Activated T-cell treated with anti-CD3 and anti-CD28 coated beads for 48 hours (primary cell): ENCODE results near the gene PROB1.
"Not testable (repeated sequence)": the region's sequence is repeated elsewhere in the genome, so short reads cannot be mapped to it uniquely, and the experiment has no call there.

Experiments used
- DNase-seq: peaks from one replicate; pipeline ENCODE4 v3.0.0-alpha.2; 2020; ENCODE audit warnings: low read depth

The PROB1 gene

DNA sequence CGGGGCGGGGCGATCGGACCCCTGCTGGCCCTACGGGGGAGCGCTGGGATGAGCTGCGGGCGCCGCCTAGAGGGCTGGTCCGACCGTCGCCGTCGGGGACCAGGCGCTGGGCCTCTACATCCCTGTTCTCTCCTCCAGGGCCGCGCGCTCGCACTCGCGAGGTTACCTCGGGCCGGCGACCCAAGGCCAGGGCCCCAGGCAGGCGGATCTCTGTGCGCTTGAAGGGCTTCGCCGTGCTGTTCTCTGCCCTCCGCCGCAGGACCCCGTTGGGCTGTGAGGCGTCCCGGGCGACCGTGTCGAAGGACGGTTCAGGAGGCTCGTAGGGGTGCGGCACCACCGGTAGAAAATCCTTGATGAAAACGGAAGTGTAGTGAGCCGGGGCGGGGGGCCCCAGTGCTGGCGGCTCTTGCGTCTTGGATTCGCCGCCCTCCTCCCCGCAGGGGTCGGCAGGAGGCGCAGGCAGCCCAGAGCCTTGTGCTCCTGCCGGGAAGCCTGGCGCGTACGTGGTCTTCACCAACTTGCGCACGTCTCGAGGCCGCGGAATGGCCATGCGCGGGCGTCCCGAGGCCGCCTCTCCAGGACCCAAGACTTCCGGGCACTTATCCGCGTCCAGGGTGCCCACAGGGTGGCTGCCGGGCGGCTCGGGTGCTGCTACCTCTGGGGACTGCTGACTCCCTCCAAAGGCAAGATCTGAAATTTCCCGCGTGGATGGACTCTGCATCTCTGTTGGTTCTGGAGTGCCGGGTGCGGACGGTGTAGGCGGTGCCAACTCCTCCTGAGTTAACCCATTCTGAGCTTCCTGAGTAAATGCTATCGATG, 2.0 kb downstream of the PROB1 start:
- peak; percentile 86 for DNase-seq

DNA sequence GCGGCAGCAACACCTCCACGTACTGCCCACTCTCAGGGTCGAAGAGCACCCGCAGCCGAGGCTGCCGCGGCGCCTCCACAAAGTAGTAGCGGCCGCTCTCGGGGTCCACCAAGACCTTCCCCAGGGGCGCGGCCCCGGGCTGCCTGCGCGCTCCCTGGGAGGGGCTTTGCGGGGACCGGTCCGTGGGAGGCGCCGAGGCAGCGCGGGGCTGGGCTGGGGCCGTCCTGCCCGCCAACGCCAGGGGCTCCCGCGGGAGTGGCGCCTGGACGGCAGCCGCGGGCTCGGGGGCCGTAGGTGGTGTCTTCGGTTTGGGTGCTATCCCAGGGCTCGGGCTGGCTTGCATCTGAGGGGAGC, 2.6 kb downstream of the PROB1 start:
- no peak for DNase-seq

DNA sequence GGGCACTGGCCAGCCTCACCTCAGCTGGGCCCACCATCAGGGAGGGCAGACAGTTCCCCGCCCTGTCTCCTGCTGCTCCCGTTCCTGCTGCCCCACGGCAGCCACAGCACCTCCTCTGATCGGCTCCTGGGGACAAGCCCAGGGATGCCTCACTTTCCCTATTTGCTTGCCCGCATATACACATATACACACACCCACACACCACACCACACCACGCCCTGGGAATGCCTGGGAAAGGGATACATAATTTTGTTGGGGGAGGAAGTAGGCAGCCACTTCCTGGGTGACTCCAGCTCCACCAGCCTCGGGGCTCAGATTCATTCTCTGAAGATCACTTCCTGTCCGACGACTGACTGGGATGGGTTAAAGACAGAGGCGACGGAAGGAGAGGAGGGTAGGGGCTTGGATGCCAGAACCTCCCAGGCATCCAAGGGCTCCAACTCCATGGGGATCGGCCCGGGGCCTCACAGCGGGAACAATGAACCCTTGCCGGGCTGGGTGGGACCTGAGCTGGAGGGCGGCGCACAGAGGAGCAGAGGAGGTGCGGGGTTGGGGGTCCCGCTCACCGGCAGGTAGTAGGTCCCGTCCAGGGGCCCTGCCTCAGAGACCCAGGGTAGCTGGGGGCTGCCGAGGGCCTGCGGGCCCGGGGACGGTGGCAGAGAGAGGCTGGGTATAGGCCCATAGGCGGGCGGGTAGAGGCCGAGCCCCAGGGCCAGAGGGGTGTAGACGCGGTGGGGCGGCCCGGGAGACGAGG, 3.2 kb downstream of the PROB1 start:
- no peak for DNase-seq

DNA sequence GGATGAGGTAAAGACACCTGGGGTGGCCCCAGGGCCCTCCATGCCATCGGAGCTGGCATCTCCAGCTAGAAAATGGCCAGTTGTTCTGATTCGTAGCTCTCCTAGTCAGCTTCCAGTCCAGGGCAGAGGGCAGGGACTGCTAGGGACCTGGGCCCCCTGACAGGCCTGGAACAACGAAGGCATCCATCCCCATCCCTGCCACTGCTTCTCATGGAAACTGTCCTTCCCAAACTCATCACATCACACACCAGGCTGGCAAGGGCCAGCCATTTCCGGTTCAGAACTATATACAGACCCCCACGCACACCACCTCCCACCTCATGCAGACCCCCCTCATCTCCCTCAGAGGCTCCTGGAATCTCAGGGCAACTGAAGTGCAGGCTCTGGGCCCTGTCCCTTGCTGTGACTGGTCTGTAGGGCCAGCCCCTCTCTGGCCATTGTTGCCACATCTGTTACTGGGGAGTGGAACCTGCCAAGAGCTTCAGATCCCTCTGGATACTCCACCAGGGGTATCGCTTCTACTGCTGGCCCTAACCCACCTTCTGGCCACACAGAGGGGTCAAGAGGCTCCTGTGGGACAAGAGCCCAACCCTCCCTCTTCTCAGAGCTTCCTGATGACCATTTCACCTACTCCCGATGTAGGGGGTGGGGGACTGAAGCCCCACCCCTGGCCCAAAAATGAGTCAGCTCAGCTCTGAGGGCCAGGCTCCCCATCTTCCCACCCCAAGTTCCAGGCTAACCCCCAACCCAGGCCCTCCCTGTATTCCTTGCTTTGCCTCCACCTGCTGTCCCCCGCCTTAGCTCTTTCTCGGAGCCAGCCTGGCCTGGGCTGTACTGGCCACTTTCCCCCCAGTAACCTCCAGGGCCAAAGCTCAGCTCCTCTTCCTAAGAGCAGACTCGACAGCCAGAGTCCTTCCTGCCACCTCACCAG, 4.0 kb downstream of the PROB1 start:
- no peak for DNase-seq

DNA sequence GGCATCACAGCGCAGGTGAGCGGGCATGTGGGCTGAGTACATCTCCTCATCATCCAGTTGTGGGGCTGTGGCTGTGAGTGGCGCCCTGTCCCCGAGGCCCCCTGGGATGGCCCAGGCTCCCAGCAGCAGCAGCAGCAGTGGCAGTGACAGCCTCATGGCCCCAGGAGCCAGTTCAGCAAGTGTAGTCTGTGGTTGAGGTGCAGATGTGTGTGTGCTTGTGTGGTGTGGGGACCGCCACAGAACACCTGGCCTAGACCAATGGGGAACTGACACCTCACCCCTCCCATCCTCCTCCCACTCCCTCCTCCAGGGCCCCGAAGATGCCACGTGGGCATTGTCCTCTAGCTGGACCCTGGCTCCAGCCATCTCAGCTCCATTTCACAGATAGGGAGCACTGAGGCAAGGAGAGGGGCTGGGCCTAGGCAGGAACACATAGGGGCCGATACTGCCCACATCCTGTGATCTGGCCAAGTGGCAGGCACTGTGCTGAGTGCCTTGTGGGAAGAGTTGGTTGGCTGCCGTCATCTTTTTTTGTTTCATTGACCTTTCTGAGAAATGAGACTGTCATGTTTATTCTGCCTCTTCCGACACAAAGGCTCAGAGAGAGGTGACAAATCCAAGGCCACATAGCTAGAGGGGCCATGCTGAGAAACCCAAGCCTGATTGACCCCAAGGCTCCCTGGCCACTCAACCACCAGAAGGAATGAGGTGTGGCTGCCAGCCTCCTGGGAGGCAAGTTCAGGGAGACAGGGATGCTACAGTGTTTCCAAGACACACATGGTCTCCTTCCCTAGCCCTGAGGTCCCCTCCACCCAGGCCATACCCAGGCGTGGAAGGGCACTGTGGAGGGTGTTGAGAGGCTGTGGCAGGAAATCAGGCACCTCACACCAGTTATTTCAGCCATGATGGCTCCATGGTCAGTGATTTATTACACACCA, 4.9 kb downstream of the PROB1 start, which contains the start of gene MZB1:
TSS of gene MZB1 (minus strand) at position 213 of the 938 bp plus-strand sequence. CDS start at position 156, 57 bp downstream.
- DNase-seq = peak; percentile 54

DNA sequence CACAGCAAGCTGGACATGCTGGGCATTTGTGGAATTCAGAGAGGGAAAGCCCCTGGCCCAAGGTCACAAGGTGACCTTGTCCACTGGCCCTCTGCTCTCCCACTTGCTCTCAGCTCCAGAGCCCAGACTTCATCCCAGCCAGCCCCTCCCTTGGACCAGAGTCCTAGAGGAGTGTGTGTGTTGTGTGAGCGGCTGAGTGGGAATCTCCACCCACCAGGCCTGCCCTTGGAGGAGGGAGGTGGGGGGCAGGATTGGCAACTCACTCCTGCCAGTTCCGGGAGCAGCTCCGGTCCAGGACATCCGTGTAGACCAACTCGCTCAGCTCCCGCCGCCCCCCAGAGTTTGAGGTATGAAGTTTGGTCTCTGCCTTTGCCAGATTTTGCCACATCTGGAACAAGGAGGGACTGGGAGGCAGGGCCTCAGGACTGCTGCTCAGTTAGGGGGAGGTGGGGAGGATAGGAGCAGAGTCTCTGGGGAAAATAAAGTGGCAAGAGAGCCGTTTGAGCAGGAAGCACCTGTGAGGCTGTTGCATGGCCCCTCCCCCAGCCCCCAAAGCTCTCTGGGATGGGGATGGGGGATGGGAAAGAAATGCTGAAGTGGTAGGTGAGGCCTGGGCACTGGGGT, 6.6 kb downstream of the PROB1 start:
- no peak for DNase-seq

DNA sequence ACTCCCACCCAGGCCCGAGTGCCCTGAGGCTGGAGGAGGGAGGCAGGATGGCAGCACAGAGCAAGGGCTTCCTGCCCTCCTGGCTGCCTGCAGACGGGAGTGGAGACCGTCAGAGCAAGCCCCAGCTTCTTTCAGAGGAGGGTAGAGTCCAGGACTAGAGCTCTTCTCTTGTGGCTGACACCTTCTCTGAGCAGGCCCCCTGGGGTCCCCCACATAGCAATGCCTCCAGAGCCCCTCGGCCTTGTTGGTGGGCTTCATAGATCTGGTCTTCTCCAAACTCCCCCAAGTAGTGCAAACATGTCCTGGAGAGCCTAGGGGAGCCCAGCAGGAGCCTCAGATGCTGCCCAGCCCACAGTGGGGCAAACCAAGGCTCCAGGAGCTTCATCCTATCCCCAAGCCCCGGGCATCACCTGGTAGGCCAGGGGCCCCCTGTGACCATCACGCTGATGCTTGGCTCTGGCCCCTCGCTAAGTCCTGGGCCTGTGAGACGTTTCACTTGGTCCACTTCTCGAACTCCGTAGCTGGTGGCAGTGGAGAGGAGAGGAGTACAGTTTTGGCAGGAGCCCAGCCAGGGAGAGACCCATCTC, 7.2 kb downstream of the PROB1 start:
- no peak for DNase-seq

DNA sequence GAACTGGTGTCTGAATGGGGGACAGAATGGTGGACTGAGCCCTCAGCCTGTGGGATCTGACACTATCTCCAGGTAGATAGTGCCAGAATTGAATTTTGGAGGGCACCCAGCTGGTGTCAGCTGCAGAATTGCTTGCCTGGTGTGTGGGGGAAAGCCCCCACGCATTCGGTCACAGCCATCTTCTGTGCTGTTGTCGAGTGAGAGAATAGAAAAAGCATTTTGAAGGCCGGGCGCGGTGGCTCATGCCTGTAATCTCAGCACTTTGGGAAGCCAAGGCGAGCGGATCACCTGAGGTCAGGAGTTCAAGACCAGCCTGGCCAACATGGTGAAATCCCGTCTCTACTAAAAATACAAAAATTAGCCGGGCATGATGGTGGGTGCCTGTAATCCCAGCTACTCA, 7.9 kb downstream of the PROB1 start:
- not testable (repeated sequence) for DNase-seq

DNA sequence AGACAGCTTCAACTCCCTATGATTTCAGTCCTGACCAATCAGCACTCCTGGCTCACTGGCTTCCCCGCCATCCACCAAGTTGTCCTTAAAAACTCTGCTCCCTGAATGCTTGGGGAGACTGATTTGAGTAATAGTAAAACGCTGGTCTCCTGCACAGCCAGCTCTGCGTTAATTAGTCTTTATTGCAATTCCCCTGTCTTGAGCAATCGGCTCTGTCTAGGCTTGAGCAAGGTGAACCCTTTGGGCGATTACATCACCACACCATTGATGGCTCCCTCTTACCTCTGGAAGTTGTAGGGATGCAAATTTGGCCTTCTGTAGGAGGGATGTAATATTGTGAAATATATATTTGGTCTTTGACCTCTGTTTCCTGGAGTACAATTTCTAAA, 8.9 kb downstream of the PROB1 start:
- DNase-seq = no peak

DNA sequence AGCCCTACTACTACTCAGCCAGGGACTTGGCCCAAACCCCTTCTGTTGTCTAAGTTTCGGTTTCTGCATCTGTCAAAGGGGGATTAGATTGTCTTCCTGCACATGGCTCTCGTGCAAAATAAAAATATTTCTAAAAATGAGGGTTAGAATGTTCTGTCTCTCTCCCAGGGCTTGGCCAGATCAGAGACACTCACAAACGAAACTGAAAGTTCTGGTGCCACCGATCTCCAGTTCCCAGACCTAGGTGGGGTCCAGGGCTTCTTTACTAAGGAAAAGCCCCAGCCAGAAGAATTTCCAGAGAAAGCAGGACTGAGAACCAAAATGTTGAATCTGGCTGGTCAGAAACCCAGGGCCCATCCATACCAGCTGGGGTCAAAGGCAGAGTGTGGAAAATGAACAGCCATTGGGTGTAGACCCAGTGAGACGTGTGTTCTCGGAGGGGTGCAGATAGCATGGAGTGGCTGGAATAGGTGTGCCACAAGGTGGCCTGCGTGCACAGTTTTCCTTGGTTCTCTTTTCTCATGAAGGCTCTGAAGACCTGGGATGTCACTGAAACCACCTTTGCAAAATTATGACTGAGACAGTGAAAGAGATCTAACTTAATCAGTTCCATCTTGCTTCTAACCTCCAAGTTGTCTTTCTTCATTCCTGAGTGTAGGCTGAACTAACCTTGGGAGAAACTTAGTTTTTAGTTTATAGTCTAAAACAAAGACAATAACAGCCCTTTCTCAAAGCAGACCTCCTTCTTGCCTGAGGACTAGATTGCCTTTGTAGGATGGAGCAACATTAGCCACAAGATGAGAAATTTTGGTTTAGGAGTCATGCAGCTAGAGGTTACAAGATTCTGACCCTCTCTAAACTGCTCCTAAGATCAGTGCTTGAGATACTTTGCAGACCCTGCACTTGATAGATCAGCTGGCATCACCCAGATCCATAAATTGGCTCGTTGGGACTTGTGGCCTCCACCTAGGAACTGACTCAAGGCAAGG, 9.5 kb downstream of the PROB1 start:
- no peak for DNase-seq

DNA sequence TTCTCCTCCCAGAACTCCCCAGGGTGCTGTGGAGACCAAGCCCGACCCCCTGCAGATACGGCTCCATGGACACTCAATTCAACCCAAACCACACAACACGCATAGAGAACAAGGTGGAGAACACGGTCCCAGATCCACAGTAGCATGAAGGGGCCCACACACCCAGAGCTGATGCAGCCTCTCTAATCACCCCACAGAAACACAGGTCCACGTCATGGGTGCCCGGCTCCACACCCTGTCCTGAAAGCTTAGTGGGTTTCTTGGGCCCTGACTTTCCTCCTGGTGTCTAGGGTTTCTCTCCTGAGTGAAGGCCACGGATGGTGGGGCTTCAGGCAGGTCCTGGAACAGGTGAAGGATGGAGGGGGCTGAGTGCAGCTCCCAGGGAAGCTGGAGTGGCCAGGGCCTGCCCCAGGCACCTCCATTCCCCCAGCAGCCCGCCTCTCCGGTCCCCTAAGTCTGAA, 10.3 kb downstream of the PROB1 start:
- no peak for DNase-seq

DNA sequence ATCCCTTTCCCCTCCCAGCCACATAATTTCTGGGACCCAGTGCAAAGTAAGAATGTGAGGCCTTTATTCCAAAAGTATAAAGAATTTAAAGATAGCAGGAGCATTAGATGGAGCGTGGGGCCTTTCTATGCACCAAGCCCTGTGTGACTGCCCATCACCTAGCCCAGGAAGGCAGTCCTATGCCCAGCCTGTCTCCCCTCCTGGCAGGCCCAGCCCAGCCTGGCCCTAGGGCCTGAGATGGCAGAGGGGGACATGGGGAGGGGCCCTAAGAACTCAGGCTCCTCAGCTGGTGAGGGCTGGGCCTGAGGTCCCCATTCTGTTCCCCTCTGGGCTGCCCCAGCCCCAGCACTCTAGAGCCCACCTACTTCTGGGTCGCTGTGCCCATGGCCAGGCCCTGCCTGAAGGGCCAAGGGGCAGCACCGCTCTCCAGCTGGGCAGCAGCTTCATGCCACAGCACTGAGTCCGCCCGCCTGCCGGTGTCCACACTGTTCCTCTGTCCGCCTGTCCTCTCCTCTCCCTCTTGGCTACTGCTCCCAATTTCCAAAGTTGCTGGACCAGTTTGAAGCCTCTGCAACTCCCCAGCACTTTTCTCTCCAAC, 10.8 kb downstream of the PROB1 start:
- DNase-seq = no peak

DNA sequence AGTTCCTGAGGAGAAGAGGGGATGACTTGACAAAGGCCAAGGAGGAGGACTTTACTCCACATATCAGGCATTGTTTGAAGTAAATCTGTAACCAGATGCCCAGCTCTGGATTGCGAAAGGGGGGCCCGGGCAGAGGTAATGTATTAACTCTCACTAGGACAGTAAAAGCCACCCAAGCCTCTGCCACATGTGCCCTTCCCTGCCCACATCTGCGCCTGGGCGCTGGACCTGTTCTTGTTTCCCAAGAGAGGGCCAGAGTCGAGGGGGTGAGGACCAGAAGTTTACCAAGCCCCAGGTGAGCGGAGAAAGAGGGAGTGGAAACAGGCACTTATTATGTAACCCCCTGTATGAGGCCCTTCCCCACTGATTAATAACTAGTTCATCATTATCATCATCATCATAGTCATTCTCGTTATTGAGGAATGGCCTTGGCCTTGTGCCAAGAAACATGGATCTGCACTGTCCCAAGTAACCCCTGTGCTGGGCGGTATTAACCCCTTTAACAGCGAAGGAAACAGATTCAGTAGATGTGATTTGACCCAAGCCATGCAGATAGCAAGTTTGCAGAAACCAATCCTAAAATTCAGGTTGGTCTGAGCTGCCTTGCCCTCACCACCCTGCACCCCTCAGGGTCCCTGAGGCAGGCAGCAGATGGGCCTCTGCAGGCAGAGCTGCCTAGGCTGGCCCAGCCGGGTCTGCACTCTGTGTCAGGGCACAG, 11.5 kb downstream of the PROB1 start, which contains the start of gene SLC23A1:
TSS of gene SLC23A1 (minus strand) at position 23 of the 718 bp plus-strand sequence. CDS start 44 bp downstream, outside the sequence.
- DNase-seq = no peak

DNA sequence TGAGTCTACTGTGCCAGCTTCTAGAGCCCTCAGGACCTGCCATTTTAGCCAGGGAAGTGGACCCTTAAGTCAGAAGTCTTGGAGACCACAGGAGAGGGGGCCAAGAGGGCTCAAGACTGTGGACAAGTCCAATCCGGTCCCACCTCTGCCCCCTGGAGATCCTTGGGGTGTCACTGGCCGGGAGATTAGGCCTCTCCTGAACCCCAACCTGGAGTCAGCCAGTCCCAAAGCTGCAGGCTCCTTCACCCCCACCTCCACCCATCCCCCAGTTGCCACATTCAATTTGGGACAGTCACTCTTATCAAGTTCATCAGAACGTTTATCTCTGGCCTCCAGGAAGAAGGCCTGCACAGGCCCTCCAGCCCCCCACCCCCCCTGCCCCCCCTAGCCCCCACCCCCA, 12.1 kb downstream of the PROB1 start:
- no peak for DNase-seq

DNA sequence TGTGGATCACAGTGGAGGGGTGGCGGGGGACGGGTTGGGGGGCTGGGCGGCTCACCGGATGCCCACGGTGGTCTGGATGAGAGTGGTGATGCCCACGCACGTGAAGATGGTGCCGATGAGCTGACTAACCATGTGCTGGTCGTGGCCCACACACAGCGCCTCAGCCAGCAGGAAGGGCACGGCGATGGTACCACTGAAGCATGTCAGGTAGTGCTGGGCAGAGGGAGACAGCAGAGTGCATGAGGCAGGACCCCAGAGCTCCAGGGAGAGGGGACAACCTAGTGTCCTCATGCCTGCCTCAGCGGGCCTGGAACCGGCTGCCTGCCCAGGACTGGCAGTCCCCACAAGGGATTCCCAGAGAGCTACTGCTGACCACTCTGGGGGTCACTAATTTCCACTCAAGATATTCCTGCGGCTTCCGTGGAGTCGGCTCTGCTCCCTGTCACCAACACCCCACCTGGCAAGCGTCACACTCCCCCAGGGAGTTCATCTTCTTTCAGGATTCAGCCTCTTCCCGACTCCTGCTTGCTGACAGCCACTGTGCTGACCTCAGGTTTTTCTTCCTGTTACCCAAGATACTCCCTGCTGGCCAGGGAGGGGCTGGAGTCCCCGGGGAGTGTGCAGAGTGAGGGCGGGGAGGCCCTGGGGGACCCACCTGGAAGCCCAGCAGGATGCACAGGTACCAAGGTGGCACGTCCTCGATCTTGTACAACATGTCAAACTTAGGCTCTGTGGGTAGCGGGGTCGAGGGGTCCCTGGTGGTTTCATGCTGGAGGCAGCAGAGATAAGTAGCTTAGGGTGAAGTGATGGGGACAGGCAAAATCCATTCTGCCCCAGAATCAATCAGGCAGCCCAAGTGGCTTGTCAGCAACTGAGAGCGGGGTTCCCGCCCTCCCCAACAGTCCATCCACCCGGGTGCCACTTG, 12.8 kb downstream of the PROB1 start:
- DNase-seq = no peak

DNA sequence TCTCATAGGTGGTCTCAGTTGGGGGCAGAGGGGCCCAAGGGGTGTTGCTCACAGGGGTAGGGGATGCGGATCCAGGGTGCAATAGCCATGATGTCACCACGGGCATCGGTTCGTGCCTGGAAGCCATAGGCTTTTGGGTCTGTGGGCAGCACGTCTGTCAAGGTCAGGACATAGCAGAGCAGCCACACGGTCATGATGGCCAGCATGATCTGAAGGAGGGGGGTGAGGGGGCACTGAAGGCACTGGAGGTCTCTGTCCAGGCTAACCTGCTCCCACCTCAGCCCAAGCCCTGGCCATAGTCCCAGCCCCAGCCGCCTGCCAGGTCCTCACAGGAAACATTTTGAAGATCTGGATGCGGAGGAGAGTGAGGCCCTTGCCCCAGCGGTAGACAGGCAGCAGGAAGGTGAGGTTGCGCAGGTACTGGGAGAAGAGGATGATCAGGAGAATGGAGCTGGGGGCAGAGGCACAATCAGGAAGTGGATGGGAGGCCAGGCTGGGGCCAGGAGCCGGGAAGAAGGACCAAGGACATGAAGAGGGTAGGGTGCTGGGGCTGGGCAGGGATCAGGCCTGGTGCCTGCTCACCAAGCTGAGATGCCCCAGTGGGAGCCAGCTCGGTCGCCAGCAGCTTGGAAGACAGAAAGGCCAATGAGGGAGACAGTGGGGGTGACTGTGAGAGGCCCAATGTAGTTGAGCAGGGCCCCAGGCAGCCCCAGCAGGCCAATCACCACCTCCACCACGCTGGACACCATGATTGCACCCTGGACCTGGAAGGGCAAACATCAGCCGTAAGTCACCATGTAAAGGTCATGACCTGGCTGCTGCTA, 15.1 kb downstream of the PROB1 start:
- no peak for DNase-seq
